Fibroblast of lung (primary cell): ENCODE results near the gene MAP4K4. TPM values are rescaled to one million over a fixed set of nuclear protein-coding genes. Genes with fewer than 3 reads are reported as not detected.

ENCODE experiments used
- DNase-seq, 2 donors: peaks; one replicate each; pipeline versions ENCODE4 v3.0.0 to v3.0.0-alpha.2; 2010; ENCODE audit warnings: low read depth in 2 of 2
- H2AFZ ChIP-seq: 2 replicates; pipeline ENCODE4 v1.5.1; 2012; ENCODE audit warnings: low read length, control low read depth, inconsistent platforms
- H3K27ac ChIP-seq: 2 replicates; pipeline ENCODE4 v1.5.1; 2011; ENCODE audit warnings: low read length, control low read depth; ENCODE audit not compliant: insufficient read depth
- H3K27me3 ChIP-seq: 2 replicates; pipeline ENCODE4 v1.5.1; 2011; ENCODE audit warnings: mild to moderate bottlenecking, low read length; ENCODE audit not compliant: control insufficient read depth, insufficient read depth
- H3K36me3 ChIP-seq: 2 replicates; pipeline ENCODE4 v1.5.1; 2011; ENCODE audit warnings: low read length; ENCODE audit not compliant: control insufficient read depth, insufficient read depth
- H3K4me1 ChIP-seq: 2 replicates; pipeline ENCODE4 v1.5.1; 2011; ENCODE audit warnings: low read length; ENCODE audit not compliant: control insufficient read depth, insufficient read depth; ENCODE audit errors: extremely low read depth
- H3K4me2 ChIP-seq: 2 replicates; pipeline ENCODE4 v1.5.1; 2011; ENCODE audit warnings: low read length, control low read depth; ENCODE audit not compliant: insufficient read depth; ENCODE audit errors: extremely low read depth
- H3K4me3 ChIP-seq, 4 experiments: fragments of 200-600 bp in 1 of 4; sonication (generic) in 1 of 4; replicated peaks in 1 of 4; 2 replicates each; pipeline ENCODE4 v1.5.1; 2011 to 2016; ENCODE audit warnings: low read length in 4 of 4, low read depth in 3 of 4, mild to moderate bottlenecking in 3 of 4, control low read depth in 2 of 4, inconsistent platforms in 1 of 4, mixed read lengths in 1 of 4; ENCODE audit not compliant: insufficient read depth in 1 of 4; ENCODE audit errors: control extremely low read depth in 1 of 4
- H3K79me2 ChIP-seq: 2 replicates; pipeline ENCODE4 v1.5.1; 2012; ENCODE audit warnings: mild to moderate bottlenecking, low read length, inconsistent platforms; ENCODE audit not compliant: control insufficient read depth, insufficient read depth
- H3K9ac ChIP-seq: 2 replicates; pipeline ENCODE4 v1.5.1; 2011; ENCODE audit warnings: mild to moderate bottlenecking, low read length, control low read depth; ENCODE audit not compliant: insufficient read depth
- H3K9me3 ChIP-seq: 2 replicates; pipeline ENCODE4 v1.5.1; 2012; ENCODE audit warnings: low read depth, low read length; ENCODE audit not compliant: control insufficient read depth, insufficient read depth
- H4K20me1 ChIP-seq: 2 replicates; pipeline ENCODE4 v1.5.1; 2011; ENCODE audit warnings: low read length; ENCODE audit not compliant: control insufficient read depth, insufficient read depth; ENCODE audit errors: extremely low read depth
- EZH2 ChIP-seq: IDR thresholded peaks from 2 replicates; pipeline ENCODE4 v1.5.1; 2012; ENCODE audit warnings: low read length, control low read depth, mild to moderate bottlenecking; ENCODE audit errors: missing control alignments
- polyA plus RNA-seq, 2 donors: library from polyadenylated mRNA; depleted of rRNA in 1 of 2; stranded (reverse) in 1 of 2; unstranded in 1 of 2; fragments of >200 nt; gene quantifications; 2 replicates each; pipeline ENCODE4 v1.2.1, GENCODE V29; 2011 to 2012; ENCODE audit warnings: missing spikeins in 1 of 2
- total RNA-seq: library from RNA; depleted of rRNA; stranded (reverse); fragments of >200 nt; gene quantifications from 2 replicates; pipeline ENCODE4 v1.2.1, GENCODE V29; 2014
- TF ChIP-seq, protein P1 (sequence below), 2 donors: IDR thresholded peaks in 1 of 2; conservative IDR thresholded peaks in 1 of 2; 1 replicate in 1 of 2; 2 replicates in 1 of 2; pipeline ENCODE4 v1.5.1; 2011 to 2012; ENCODE audit warnings: low read length in 2 of 2, control low read depth in 1 of 2, inconsistent platforms in 1 of 2, low read depth in 1 of 2, mild to moderate bottlenecking in 1 of 2

The MAP4K4 gene
- total and polyA plus RNA-seq, 2 donors (not counting 1 experiment from before 2014, with no cell fraction given) = 113 to 164 TPM

DNA sequence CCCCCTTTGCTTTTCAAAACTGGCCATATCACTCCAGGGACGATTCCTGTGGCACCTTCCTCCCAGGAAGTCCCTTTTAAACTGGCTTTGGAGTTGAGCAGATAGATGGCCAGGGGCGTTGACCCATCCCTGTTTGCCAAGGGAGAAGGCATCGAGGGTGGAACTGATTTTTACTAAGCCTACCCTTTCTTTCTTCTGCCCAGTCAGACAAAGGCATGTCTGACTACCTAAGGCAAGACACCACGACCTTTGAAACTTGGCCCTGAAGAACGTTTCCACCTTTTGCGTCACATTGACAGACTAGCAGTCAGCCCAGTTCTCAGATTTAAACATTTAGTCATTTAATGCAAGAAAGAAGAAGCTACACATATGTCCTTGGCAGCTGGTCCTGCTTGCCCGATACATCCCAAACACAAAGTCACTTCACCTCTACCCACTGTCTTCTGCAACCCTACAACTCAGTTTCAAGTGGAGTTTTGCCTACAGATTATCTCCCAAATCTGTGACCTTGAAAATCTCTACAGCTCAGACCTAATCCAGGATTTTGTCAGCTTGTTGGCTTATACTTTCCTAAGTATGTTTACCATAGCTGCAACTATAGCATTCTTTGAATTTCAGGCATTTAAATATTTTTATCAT is 192.1 kb downstream of the MAP4K4 start:
- TF ChIP-seq, protein P1, sequence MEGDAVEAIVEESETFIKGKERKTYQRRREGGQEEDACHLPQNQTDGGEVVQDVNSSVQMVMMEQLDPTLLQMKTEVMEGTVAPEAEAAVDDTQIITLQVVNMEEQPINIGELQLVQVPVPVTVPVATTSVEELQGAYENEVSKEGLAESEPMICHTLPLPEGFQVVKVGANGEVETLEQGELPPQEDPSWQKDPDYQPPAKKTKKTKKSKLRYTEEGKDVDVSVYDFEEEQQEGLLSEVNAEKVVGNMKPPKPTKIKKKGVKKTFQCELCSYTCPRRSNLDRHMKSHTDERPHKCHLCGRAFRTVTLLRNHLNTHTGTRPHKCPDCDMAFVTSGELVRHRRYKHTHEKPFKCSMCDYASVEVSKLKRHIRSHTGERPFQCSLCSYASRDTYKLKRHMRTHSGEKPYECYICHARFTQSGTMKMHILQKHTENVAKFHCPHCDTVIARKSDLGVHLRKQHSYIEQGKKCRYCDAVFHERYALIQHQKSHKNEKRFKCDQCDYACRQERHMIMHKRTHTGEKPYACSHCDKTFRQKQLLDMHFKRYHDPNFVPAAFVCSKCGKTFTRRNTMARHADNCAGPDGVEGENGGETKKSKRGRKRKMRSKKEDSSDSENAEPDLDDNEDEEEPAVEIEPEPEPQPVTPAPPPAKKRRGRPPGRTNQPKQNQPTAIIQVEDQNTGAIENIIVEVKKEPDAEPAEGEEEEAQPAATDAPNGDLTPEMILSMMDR (conservative IDR thresholded peaks at IDR 0.05 in 1 of 2, IDR thresholded peaks at IDR 0.05 in 1 of 2; ENCODE audit: low read depth in 1 of 2, low read length in 2 of 2) = no peak
- no peak for TF ChIP-seq EZH2
- H3K27me3 ChIP-seq = no peaks in the 10 kb centered on the region
- no peaks in the 10 kb centered on the region for H3K9me3 ChIP-seq
- no peaks in the 10 kb centered on the region for H3K79me2 ChIP-seq
- H3K4me1 ChIP-seq = no peaks in the 10 kb centered on the region
- no peak overlapping the region for H3K9ac ChIP-seq
- H3K4me3 ChIP-seq = no peak overlapping the region
- no peak overlapping the region for H3K27ac ChIP-seq
- H4K20me1 ChIP-seq = no peaks in the 10 kb centered on the region
- DNase-seq = no peak
- H3K36me3 ChIP-seq = peaks cover 22% of the 10 kb centered on the region
- no peak overlapping the region for H3K4me2 ChIP-seq
- no peak overlapping the region for H2AFZ ChIP-seq

GRCh38 chr2:101892377-101892776 is 194.9 kb downstream of the MAP4K4 start:
- no peaks in the 10 kb centered on the region for H3K4me1 ChIP-seq
- no peak overlapping the region for H2AFZ ChIP-seq
- H3K9me3 ChIP-seq = no peaks in the 10 kb centered on the region
- H3K36me3 ChIP-seq = peaks cover 25% of the 10 kb centered on the region
- no peak overlapping the region for H3K4me2 ChIP-seq
- no peak overlapping the region for H3K9ac ChIP-seq
- no peak overlapping the region for H3K27ac ChIP-seq
- DNase-seq = no peak
- no peaks in the 10 kb centered on the region for H4K20me1 ChIP-seq
- H3K4me3 ChIP-seq = no peak overlapping the region
- no peaks in the 10 kb centered on the region for H3K79me2 ChIP-seq
- TF ChIP-seq, protein P1 (conservative IDR thresholded peaks at IDR 0.05 in 1 of 2, IDR thresholded peaks at IDR 0.05 in 1 of 2; ENCODE audit: low read depth in 1 of 2, low read length in 2 of 2) = no peak
- TF ChIP-seq EZH2 = no peak
- no peaks in the 10 kb centered on the region for H3K27me3 ChIP-seq

- H2AFZ ChIP-seq = no peak overlapping the region
- no peaks in the 10 kb centered on the region for H3K9me3 ChIP-seq
- no peaks in the 10 kb centered on the region for H3K27me3 ChIP-seq
- H3K27ac ChIP-seq = no peak overlapping the region
- no peaks in the 10 kb centered on the region for H3K79me2 ChIP-seq
- no peak overlapping the region for H3K4me3 ChIP-seq
- no peak for TF ChIP-seq EZH2
- TF ChIP-seq, protein P1 (conservative IDR thresholded peaks at IDR 0.05 in 1 of 2, IDR thresholded peaks at IDR 0.05 in 1 of 2; ENCODE audit: low read depth in 1 of 2, low read length in 2 of 2) = no peak
- H3K4me1 ChIP-seq = no peaks in the 10 kb centered on the region
- no peaks in the 10 kb centered on the region for H4K20me1 ChIP-seq
- no peak overlapping the region for H3K9ac ChIP-seq
- peaks cover 23% of the 10 kb centered on the region for H3K36me3 ChIP-seq
- no peak overlapping the region for H3K4me2 ChIP-seq
- peak in 1 of 2 donors; percentile 24 for DNase-seq
Observed at GRCh38 chr2:101893681-101894381, 196.3 kb downstream of the MAP4K4 start.
